ENCODE measurements around the gene FNDC3A.

- no peak for TF ChIP-seq EZH2phosphoT487 (IDR thresholded peaks at IDR 0.05; ENCODE audit: insufficient read depth, low read depth)
- no peak for TF ChIP-seq EZH2 (IDR thresholded peaks at IDR 0.05; ENCODE audit: insufficient read depth, poor library complexity, severe bottlenecking)
Measured at GRCh38 chr13:48955536-48955935, 20.2 kb upstream of the FNDC3A start.
